ENCODE data around the gene TGM5.

DNA sequence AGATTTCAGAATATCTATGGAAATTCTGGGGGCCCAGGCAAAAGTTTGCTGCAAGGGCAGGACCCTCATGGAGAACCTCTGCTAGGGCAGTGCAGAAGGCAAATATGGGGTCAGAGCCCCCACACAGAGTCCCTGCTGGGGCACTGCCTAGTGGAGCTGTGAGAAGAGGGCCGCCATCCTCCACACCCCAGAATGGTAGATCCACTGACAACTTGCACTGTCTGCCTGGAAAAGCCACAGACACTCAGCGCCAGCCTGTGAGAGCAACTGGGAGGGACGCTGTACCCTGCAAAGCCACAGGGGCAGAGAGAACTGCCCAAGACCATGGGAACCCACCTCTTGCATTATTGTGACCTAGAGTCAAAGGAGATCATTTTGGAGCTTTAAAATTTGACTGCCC is 67.7 kb downstream of the TGM5 start:
- TF ChIP-seq POLR2A (IDR thresholded peaks at IDR 0.05; ENCODE audit: low read depth, low read length) (no peak), EZH2 (IDR thresholded peaks at IDR 0.05; ENCODE audit: borderline replicate concordance, low read depth, low read length, severe bottlenecking) (no peak), GATA2 (IDR thresholded peaks at IDR 0.05; ENCODE audit: insufficient read depth, insufficient read length, low read depth, low read length) (no peak), MAX (IDR thresholded peaks at IDR 0.05; ENCODE audit: insufficient read depth, insufficient read length) (no peak), POLR2AphosphoS5 (IDR thresholded peaks at IDR 0.05; ENCODE audit: insufficient read depth, low read depth, low read length) (no peak)
- TF ChIP-seq, protein P1, sequence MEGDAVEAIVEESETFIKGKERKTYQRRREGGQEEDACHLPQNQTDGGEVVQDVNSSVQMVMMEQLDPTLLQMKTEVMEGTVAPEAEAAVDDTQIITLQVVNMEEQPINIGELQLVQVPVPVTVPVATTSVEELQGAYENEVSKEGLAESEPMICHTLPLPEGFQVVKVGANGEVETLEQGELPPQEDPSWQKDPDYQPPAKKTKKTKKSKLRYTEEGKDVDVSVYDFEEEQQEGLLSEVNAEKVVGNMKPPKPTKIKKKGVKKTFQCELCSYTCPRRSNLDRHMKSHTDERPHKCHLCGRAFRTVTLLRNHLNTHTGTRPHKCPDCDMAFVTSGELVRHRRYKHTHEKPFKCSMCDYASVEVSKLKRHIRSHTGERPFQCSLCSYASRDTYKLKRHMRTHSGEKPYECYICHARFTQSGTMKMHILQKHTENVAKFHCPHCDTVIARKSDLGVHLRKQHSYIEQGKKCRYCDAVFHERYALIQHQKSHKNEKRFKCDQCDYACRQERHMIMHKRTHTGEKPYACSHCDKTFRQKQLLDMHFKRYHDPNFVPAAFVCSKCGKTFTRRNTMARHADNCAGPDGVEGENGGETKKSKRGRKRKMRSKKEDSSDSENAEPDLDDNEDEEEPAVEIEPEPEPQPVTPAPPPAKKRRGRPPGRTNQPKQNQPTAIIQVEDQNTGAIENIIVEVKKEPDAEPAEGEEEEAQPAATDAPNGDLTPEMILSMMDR (IDR thresholded peaks at IDR 0.05; ENCODE audit: extremely low read depth in 1 of 2, insufficient read depth in 1 of 2, low read depth in 1 of 2, low read length in 2 of 2): no peak
